K562 (cell line): Measurements from ENCODE around the gene CDC25B. TPM values are rescaled to one million over a fixed set of nuclear protein-coding genes. Genes with fewer than 3 reads are reported as not detected.

Experiments used
- ATAC-seq: fragments of 200-7000 bp; cut with Tn5 transposase; 3 replicates; pipeline ENCODE4 v1.9.1; 2020; ENCODE audit warnings: moderate library complexity
- BruUV-seq: library from RNA; stranded (reverse); fragments of 400-500 nt; replicated peaks from 2 replicates; lab custom pipeline; 2021; lab: Mats Ljungman, UMichigan
- CTCF ChIA-PET: fragments of 300-600 bp; formaldehyde crosslinking; extraction: SDS; loops from one replicate; lab custom pipeline; 2021; ENCODE audit warnings: low intra/inter-chr PET ratio; lab: Yijun Ruan, JAX
- POLR2A ChIA-PET: fragments of 300-600, 350-650 bp; sonication (Branson Sonifier 250); formaldehyde crosslinking; extraction: SDS; loops from one replicate; lab custom pipeline; 2021; ENCODE audit warnings: antibody characterized with exemption, inconsistent platforms; lab: Yijun Ruan, JAX
- DNase-seq, 4 experiments: peaks; one replicate each; pipeline versions ENCODE4 v3.0.0 to v3.0.0-alpha.2; 2011 to 2018; ENCODE audit warnings: low spot score in 3 of 4, mixed read lengths in 3 of 4; ENCODE audit errors: extremely low read depth in 1 of 4
- FAIRE-seq: peaks from 2 replicates; lab custom pipeline; 2011; peaks lifted over from hg19 to GRCh38; lab: Jason Lieb, UNC
- H2AFZ ChIP-seq: 2 replicates; pipeline ENCODE4 v1.6.0; 2011; ENCODE audit warnings: low read depth, low read length, control low read depth, inconsistent platforms
- H3K27ac ChIP-seq: fragments of 200-600 bp; 3 replicates; pipeline ENCODE4 v1.8.0; 2011; ENCODE audit warnings: low read depth, mild to moderate bottlenecking, control low read depth, inconsistent platforms, low read length, moderate library complexity, mixed read lengths; ENCODE audit errors: extremely low read depth
- H3K27me3 ChIP-seq, 2 experiments: fragments of 300-600 bp in 1 of 2; 2 replicates in 1 of 2; 3 replicates in 1 of 2; pipeline versions ENCODE4 v1.6.0 to v1.8.0; 2011; ENCODE audit warnings: inconsistent platforms in 2 of 2, low read length in 2 of 2, mild to moderate bottlenecking in 1 of 2, mixed read lengths in 1 of 2, moderate library complexity in 1 of 2; ENCODE audit not compliant: control insufficient read depth in 2 of 2, insufficient read depth in 2 of 2
- H3K36me3 ChIP-seq: fragments of 300-600 bp; 3 replicates; pipeline ENCODE4 v1.8.0; 2011; ENCODE audit warnings: mild to moderate bottlenecking, low read length, inconsistent platforms; ENCODE audit not compliant: control insufficient read depth, insufficient read depth
- H3K4me1 ChIP-seq, 2 experiments: fragments of 200-600 bp in 1 of 2; replicated peaks in 1 of 2; 2 replicates in 1 of 2; 3 replicates in 1 of 2; pipeline versions ENCODE4 v1.5.1 to v1.8.0; 2011; ENCODE audit warnings: inconsistent platforms in 2 of 2, low read length in 2 of 2, mild to moderate bottlenecking in 1 of 2, mixed read lengths in 1 of 2, moderate library complexity in 1 of 2; ENCODE audit not compliant: control insufficient read depth in 2 of 2, insufficient read depth in 2 of 2
- H3K4me2 ChIP-seq: 2 replicates; pipeline ENCODE4 v1.6.1; 2011; ENCODE audit warnings: low read length, control low read depth, inconsistent platforms, mixed read lengths; ENCODE audit not compliant: insufficient read depth
- H3K4me3 ChIP-seq: fragments of 200-600 bp; sonication (generic), shearing (Covaris generic); 2 replicates; pipeline ENCODE4 v1.5.1; 2016; ENCODE audit warnings: control low read depth, inconsistent platforms
- H3K79me2 ChIP-seq: fragments of 200-600 bp; 3 replicates; pipeline ENCODE4 v1.8.0; 2011; ENCODE audit warnings: low read length, inconsistent platforms; ENCODE audit not compliant: control insufficient read depth, insufficient read depth
- H3K9ac ChIP-seq, 2 experiments: 2 replicates each; pipeline versions ENCODE4 v1.6.0 to v1.6.1; 2011; ENCODE audit warnings: low read depth in 2 of 2, low read length in 2 of 2, control low read depth in 1 of 2, inconsistent platforms in 1 of 2, mild to moderate bottlenecking in 1 of 2, mixed read lengths in 1 of 2; ENCODE audit not compliant: insufficient read depth in 1 of 2
- H3K9me1 ChIP-seq: one replicate; pipeline ENCODE4 v1.6.0; 2011; ENCODE audit warnings: inconsistent platforms, mild to moderate bottlenecking, low read length, moderate library complexity; ENCODE audit not compliant: control insufficient read depth, insufficient read depth
- H3K9me3 ChIP-seq: replicated peaks from 2 replicates; pipeline ENCODE4 v1.5.1; 2011; ENCODE audit warnings: low read depth, low read length, inconsistent platforms; ENCODE audit not compliant: control insufficient read depth, insufficient read depth
- H4K20me1 ChIP-seq: replicated peaks from 2 replicates; pipeline ENCODE4 v1.6.1; 2011; ENCODE audit warnings: low read length, inconsistent platforms, mixed read lengths; ENCODE audit not compliant: control insufficient read depth, insufficient read depth
- C11orf30 ChIP-seq: fragments of 450-650 bp; IDR thresholded peaks from 2 replicates; pipeline ENCODE4 v1.6.1; 2016; ENCODE audit warnings: low read depth, mild to moderate bottlenecking
- FOXM1 ChIP-seq, 2 experiments: fragments of 450-650 bp in 1 of 2; sonication (generic) in 1 of 2; formaldehyde crosslinking in 1 of 2; IDR thresholded peaks; 2 replicates each; pipeline versions ENCODE4 v1.6.1 to v1.9.0; 2017 to 2022; ENCODE audit warnings: low read depth in 2 of 2, mild to moderate bottlenecking in 2 of 2, missing genetic modification reagents in 1 of 2, moderate library complexity in 1 of 2
- MAFG ChIP-seq: fragments of 450-650 bp; conservative IDR thresholded peaks from 2 replicates; pipeline ENCODE4 v1.6.1; 2016; ENCODE audit warnings: missing genetic modification characterization, missing compliant biosample characterization
- POLR2H ChIP-seq: IDR thresholded peaks from 2 replicates; pipeline ENCODE4 v1.6.1; 2016; ENCODE audit warnings: missing genetic modification characterization, low read depth, mild to moderate bottlenecking, control low read depth, missing compliant biosample characterization, moderate library complexity
- TOE1 ChIP-seq, 2 experiments: fragments of 450-650 bp in 1 of 2; sonication (generic) in 1 of 2; formaldehyde crosslinking in 1 of 2; IDR thresholded peaks; 2 replicates each; pipeline versions ENCODE4 v1.7.1 to v1.8.0; 2016 to 2022; ENCODE audit warnings: borderline replicate concordance in 2 of 2, mild to moderate bottlenecking in 2 of 2, antibody characterized with exemption in 1 of 2, inconsistent platforms in 1 of 2, low read depth in 1 of 2, missing genetic modification reagents in 1 of 2, moderate library complexity in 1 of 2
- ZNF316 ChIP-seq: fragments of 450-650 bp; IDR thresholded peaks from 2 replicates; pipeline ENCODE4 v1.6.1; 2016
- ZSCAN29 ChIP-seq: fragments of 450-650 bp; IDR thresholded peaks from 2 replicates; pipeline ENCODE4 v1.6.1; 2017
- WGBS: fragments of 100-300 bp; shearing (Covaris generic); methylation state at CpG from one replicate; pipeline ENCODE4 v1.1.6; 2016; ENCODE audit warnings: low coverage, mixed read lengths; ENCODE audit not compliant: insufficient coverage; ENCODE audit errors: missing lambda C conversion rate; 5-methylcytosine and 5-hydroxymethylcytosine counted together
- in situ Hi-C: fragments of 300-500 bp; cut with MboI; formaldehyde crosslinking; loops from 4 replicates; pipeline ENCODE4 v1.15.0; 2018; ENCODE audit warnings: inconsistent platforms, mixed read lengths
- intact Hi-C: fragments of 100-400 bp; cut with micrococcal nuclease; formaldehyde crosslinking; loops from 2 replicates; pipeline ENCODE4 v1.14.2; 2022
- polyA plus RNA-seq, 8 experiments: library from polyadenylated mRNA; depleted of rRNA in 4 of 8; stranded (reverse) in 5 of 8; unstranded in 3 of 8; fragments of >200 nt; fragmentation: Nextera tagmentation in 2 of 8; fragmentation: Illumina TruSeq in 1 of 8; extraction: Ambion mirVana in 2 of 8; extraction: Trizol in 1 of 8; gene quantifications; 2 replicates each; pipeline versions ENCODE4 v1.2.1 to v1.2.3, GENCODE V29; 2011 to 2014; ENCODE audit warnings: inconsistent platforms in 1 of 8, missing spikeins in 1 of 8
- total RNA-seq, 7 experiments: library from RNA; depleted of rRNA in 6 of 7; stranded (reverse); fragments of >200 nt in 6 of 7; fragmentation: Illumina TruSeq in 2 of 7; extraction: Trizol in 2 of 7; gene quantifications; 2 replicates each; pipeline versions ENCODE4 v1.2.1 to v1.2.3, GENCODE V29; 2011 to 2021; ENCODE audit warnings: low replicate concordance in 1 of 7

Gene CDC25B
- total and polyA plus RNA-seq, 9 of the 15 experiments (the other 6 are each of a cell fraction or from before 2014, with no cell fraction given): 2.3 to 35.7 (median 9.5) TPM

GRCh38 chr20:3797226-3797545 lies 1.1 kb downstream of the CDC25B start (continued):
- TF ChIP-seq FOXM1 (IDR thresholded peaks at IDR 0.05; ENCODE audit: low read depth) (no peak), FOXM1 (CRISPR knock-in tag; IDR thresholded peaks at IDR 0.05; ENCODE audit: low read depth) (no peak)

GRCh38 chr20:3797592-3798372 lies 1.7 kb downstream of the CDC25B start:
- peaks cover 14 to 44% of the 10 kb centered on the region in 2 experiments; a peak in 4 of 5 replicates for H3K4me1 ChIP-seq
- H3K9ac ChIP-seq: peak overlapping the region; percentile 61 to 93
- ATAC-seq (peak; percentile 70), FAIRE-seq (peak; percentile 58)
- WGBS: 34% methylated on average over 8 of the region's 19 CpGs
- H3K79me2 ChIP-seq: peaks cover 12% of the 10 kb centered on the region; the same call in 2 of the 3 replicates
- ChIA-PET POLR2A (interaction anchor here (0.6 kb wide), 1 partner anchor 12 kb away, joined by 3 read pairs; no protein-coding TSS in a partner anchor), CTCF (interaction anchor here (0.7 kb wide), 1 partner anchor 300 kb away, joined by 4 read pairs; no protein-coding TSS in a partner anchor)
- H3K4me2 ChIP-seq: peak overlapping the region; percentile 80
- no peaks in the 10 kb centered on the region for H4K20me1 ChIP-seq
- BruUV-seq: no TSS peak
- H2AFZ ChIP-seq: no peak overlapping the region
- H3K27me3 ChIP-seq: no peaks in the 10 kb centered on the region
- peak; percentile 18; the same call in 1 of the 2 replicates for TF ChIP-seq C11orf30
- no peak for TF ChIP-seq TOE1 (IDR thresholded peaks at IDR 0.05; ENCODE audit: borderline replicate concordance)
- TF ChIP-seq TOE1 (CRISPR knock-in tag; IDR thresholded peaks at IDR 0.05; ENCODE audit: borderline replicate concordance, low read depth): no peak
- no peak for TF ChIP-seq POLR2H (tag)
- TF ChIP-seq ZNF316: peak; percentile 71
- TF ChIP-seq ZSCAN29: peak; percentile 51
- TF ChIP-seq MAFG (tag): 0 out of 2 replicates have a peak, but pooled peaks have one; percentile 5
- TF ChIP-seq, all 486 proteins: peak for 4
- no peaks in the 10 kb centered on the region for H3K9me3 ChIP-seq
- no peaks in the 10 kb centered on the region for H3K9me1 ChIP-seq
- in situ Hi-C loops: no loop called here
- DNase-seq: peak; percentile 57 to 59 (median 57)
- no peak overlapping the region for H3K27ac ChIP-seq
- peak overlapping the region; percentile 55; the same call in 1 of the 2 replicates for H3K4me3 ChIP-seq
- peaks cover 38% of the 10 kb centered on the region; the same call in 2 of the 3 replicates for H3K36me3 ChIP-seq
- intact Hi-C loops: no loop called here
